ENCODE measurements around the gene ZNF799.
"Not testable (repeated sequence)": the region's sequence is repeated elsewhere in the genome, so short reads cannot be mapped to it uniquely, and the experiment has no call there.

ZNF799 gene

DNA sequence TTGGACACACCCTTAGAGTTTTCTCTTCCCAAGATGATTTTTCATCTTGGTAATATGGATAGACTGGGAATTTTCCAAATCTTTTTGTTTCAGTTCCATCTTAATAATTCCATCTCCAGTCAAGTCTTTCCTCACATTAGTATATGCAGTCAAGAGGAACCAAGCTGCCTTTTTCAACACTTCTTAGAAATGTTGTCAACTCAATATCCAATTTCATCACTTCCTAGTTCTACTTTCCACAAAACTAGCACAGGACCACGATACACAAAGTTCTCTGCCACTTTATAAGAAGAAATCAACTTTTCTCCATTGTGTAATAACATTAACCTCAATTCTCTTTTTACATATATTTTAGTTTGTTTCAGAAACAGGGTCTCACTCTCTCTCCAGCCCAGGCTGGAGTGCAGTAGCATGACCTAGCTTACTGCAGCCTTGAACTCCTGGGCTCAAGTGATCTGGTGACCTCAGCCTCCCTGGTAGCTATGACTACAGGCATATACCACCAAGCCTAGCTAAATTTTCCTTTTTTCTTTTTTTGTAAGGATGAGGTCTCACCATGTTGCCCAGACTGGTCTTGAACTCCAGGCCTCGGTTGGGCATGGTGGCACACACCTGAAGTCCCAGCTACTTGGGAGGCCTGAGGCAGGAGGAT, 24.3 kb upstream of the ZNF799 start:
- no peak for DNase-seq (ENCODE audit: low read depth)
- H3K4me3 ChIP-seq (replicated peaks; ENCODE audit: low read depth, low read length), result no peak overlapping the region
- TF ChIP-seq, protein P1, sequence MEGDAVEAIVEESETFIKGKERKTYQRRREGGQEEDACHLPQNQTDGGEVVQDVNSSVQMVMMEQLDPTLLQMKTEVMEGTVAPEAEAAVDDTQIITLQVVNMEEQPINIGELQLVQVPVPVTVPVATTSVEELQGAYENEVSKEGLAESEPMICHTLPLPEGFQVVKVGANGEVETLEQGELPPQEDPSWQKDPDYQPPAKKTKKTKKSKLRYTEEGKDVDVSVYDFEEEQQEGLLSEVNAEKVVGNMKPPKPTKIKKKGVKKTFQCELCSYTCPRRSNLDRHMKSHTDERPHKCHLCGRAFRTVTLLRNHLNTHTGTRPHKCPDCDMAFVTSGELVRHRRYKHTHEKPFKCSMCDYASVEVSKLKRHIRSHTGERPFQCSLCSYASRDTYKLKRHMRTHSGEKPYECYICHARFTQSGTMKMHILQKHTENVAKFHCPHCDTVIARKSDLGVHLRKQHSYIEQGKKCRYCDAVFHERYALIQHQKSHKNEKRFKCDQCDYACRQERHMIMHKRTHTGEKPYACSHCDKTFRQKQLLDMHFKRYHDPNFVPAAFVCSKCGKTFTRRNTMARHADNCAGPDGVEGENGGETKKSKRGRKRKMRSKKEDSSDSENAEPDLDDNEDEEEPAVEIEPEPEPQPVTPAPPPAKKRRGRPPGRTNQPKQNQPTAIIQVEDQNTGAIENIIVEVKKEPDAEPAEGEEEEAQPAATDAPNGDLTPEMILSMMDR (IDR thresholded peaks at IDR 0.05; ENCODE audit: low read length, missing control alignments), result no peak

DNA sequence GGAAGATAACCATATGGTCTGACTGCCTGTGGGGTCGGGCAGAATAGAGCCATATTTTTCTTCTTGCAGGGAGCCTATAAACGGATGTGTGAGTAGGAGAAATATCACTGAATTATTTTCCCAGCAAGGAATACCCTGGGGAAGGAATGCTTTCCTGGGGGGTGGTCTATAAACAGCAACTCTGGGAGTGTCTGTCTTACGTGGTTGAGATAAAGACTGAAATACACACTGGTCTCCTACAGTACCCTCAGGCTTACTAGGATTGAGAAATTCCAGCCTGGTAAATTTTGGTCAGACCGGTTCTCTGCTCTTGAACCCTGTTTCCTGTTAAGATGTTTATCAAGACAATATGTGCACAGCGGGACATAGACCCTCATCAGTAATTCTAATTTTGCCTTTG, 16.2 kb upstream of the ZNF799 start:
- not testable (repeated sequence) for H3K4me3 ChIP-seq (replicated peaks; ENCODE audit: low read depth, low read length); DNase-seq (ENCODE audit: low read depth)

DNA sequence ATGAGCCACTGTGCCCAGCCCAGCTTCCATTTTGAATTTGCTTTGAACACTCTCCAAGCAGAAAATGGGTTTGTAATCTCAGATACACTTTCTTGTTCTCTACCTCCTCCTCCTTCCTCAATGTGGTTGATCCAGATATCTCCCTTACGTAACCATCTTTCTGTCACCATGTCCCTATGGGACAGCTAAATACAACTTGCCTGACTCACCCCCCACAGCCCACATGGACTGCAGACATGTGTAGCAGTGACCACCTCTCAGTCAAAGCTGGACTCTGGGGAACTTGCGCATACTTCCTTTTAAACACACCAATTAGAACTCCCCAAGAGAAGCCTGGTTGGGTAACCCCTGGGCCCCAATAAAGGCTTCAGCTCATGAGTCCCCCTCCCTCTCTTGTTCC, 10.8 kb upstream of the ZNF799 start:
- no peak overlapping the region for H3K4me3 ChIP-seq (replicated peaks; ENCODE audit: low read depth, low read length)
- DNase-seq (ENCODE audit: low read depth), result no peak
- TF ChIP-seq, protein P1 (IDR thresholded peaks at IDR 0.05; ENCODE audit: low read length, missing control alignments), result no peak

DNA sequence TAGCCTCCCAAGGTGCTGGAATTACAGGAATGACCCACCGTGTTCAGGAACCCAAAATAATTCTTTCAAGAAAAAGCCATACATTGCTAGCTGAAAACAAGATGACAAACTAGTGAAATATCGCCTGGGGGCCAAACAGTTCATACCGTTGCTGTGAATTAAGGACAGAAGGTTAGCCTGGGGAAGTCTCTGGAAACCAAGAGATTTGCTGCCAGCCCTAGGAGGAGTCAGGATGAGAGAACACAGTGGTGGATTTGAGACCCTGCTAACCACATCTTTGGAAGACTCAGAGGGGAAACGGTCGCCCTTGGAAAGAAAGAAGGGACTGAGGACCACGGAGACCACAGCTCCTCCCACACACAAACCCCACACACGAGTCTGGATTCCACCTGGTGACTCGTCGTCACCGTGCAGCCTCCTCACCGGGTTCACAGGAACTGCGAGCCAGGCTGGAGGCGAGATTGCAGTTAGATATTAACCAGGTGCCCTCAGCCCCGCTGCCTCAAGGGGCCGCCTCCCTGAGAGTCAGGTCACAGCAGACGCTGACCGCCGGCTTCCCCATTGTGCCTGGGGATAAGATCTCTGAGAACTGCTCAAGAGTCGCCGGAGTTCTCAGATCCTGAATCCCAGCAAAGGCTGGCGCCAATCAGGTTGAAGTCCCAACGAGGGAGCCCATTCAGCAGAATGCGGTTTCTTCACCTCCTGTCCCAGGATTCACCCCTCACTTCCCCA, 1.0 kb downstream of the ZNF799 start:
- peak overlapping the region; percentile 81 for H3K4me3 ChIP-seq (replicated peaks; ENCODE audit: low read depth, low read length)
- peak; percentile 3 for DNase-seq (ENCODE audit: low read depth)

DNA sequence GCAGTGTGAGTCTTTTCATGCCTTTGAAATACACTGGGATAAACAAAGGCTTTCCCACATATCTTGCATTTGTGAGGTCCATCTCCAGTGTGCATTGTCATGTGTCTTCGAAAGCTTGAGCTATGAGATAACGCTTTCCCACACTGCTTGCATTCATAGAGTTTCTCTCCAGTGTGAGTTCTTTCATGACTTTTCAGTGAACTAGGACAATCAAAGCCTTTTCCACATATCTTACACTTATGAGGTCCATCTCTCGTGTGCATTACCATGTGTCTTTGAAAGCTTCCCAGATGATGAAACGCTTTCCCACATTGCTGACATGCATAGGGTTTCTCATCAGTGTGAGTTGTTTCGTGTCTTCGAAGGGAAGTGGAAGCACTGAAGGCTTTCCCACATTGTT, 9.9 kb downstream of the ZNF799 start:
- H3K4me3 ChIP-seq (replicated peaks; ENCODE audit: low read depth, low read length); DNase-seq (ENCODE audit: low read depth): not testable (repeated sequence)

DNA sequence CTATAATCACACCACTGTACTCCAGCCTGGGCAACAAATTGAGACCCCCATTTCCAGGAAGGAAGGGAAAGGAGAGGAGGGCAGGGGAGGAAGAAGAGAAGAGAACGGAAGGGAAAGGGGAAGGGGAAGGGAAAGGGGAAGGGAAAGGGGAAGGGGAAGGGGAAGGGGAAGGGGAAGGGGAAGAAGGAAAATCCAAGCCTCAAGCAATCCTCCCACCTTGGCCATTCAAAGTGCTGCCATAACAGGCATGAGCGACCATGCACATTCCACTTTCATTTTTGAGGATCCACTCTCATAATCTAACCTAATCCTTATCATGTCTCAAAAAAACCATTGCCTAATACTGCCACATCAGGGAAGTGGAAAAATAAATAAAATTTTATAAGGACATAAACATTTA, 14.7 kb downstream of the ZNF799 start:
- DNase-seq (ENCODE audit: low read depth), result not testable (repeated sequence)

DNA sequence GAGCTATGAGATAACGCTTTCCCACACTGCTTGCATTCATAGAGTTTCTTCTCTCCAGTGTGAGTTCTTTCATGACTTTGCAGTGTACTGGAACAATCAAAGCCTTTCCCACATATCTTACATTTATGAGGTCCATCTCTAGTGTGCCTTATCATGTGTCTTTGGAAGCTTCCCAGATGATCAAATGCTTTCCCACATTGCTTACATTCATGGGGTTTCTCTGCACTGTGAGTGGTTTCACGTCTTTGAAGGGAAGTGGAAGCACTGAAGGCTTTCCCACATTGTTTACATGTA, 20.7 kb downstream of the ZNF799 start:
- TF ChIP-seq, protein P1 (IDR thresholded peaks at IDR 0.05; ENCODE audit: low read length, missing control alignments), result no peak
- DNase-seq (ENCODE audit: low read depth), result no peak
- no peak overlapping the region for H3K4me3 ChIP-seq (replicated peaks; ENCODE audit: low read depth, low read length)

More for the DNA sequence above, 14.7 kb downstream of the ZNF799 start:
- H3K4me3 ChIP-seq (replicated peaks; ENCODE audit: low read depth, low read length), result not testable (repeated sequence)

DNA sequence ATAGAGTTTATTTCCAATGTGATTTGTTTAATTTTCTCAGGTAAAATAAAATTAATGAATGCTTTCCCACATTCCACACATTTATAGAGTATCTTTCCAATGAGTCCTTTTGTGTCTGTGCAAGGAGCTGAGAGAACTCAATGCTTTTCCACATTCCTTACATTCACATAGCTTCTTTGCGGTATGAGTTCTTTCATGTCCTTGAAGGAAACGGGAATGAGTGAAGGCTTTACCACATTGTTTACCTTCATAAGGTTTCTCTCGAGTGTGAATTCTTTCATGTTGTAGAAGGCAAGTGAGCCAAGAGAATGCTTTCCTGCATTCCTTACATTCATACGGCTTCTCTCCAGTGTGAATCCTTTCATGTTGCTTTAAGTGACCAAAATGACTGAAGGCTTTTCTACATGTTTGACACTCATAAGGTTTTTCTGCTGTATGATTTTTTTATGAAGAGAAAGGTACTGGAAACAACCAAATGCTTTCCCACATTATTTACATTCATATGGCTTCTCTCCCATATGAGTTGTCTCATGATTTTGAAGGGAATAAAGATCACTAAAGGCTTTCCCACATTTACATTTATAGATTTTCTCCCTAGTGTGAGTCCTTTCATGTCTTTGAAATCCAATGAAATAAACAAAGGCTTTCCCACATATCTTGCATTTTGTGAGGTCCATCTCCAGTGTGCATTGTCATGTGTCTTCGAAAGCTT, 21.2 kb downstream of the ZNF799 start:
- no peak for DNase-seq (ENCODE audit: low read depth)
- TF ChIP-seq, protein P1 (IDR thresholded peaks at IDR 0.05; ENCODE audit: low read length, missing control alignments), result no peak
- H3K4me3 ChIP-seq (replicated peaks; ENCODE audit: low read depth, low read length), result no peak overlapping the region

DNA sequence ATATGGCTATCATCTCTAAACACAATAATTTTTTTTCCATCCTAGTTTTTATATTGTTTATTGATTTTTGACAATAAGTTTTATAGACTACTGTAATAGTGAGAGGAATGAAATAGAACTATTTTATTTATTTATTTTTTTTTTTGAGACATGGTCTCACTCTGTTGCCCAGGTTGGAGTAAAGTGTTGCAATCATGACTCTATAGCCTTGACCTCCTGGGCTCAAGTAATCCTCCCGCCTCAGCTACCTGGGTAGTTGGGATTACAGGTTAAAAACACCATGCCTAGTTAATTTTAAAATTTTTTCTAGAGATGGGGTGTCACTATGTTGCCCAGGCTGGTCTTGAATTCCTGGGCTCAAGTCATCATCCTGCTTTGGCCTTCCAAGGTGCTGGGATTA, 27.0 kb downstream of the ZNF799 start:
- no peak for DNase-seq (ENCODE audit: low read depth)
- TF ChIP-seq, protein P1 (IDR thresholded peaks at IDR 0.05; ENCODE audit: low read length, missing control alignments), result no peak

More for the DNA sequence above, 27.0 kb downstream of the ZNF799 start:
- no peak overlapping the region for H3K4me3 ChIP-seq (replicated peaks; ENCODE audit: low read depth, low read length)

Measured in fibroblast of pulmonary artery (primary cell).